HUDEP-2 (cell line): ENCODE data around the gene CRISPLD2.

ENCODE experiments used
- DNase-seq, 76 experiments: peaks; one replicate each; lab custom pipeline; 2025; ENCODE audit not compliant: unreplicated experiment in 76 of 76; lab: John Stamatoyannopoulos, UW

Gene CRISPLD2

GRCh38 chr16:84879569-84880487, 60.0 kb downstream of the CRISPLD2 start:
- DNase-seq, result peak in 20 of 76 experiments; percentile 1 to 50 (median 12)

- DNase-seq, result no peak
These were observed 62.1 kb downstream of the CRISPLD2 start for GRCh38 chr16:84881702-84882521.

- no peak for DNase-seq
These were observed 63.5 kb downstream of the CRISPLD2 start for GRCh38 chr16:84883301-84883700.

- DNase-seq, result no peak
These were observed 64.4 kb downstream of the CRISPLD2 start for GRCh38 chr16:84884246-84884595.

GRCh38 chr16:84884596-84885341, 65.0 kb downstream of the CRISPLD2 start:
- peak in 3 of 76 experiments; percentile 3 to 10 (median 4) for DNase-seq

GRCh38 chr16:84885342-84885910, 65.6 kb downstream of the CRISPLD2 start:
- DNase-seq, result no peak

GRCh38 chr16:84886497-84887090, 66.8 kb downstream of the CRISPLD2 start:
- no peak for DNase-seq

- DNase-seq, result no peak
These were observed 67.4 kb downstream of the CRISPLD2 start for GRCh38 chr16:84887207-84887606.

GRCh38 chr16:84888450-84888849, 68.7 kb downstream of the CRISPLD2 start:
- no peak for DNase-seq

GRCh38 chr16:84889066-84889465, 69.3 kb downstream of the CRISPLD2 start:
- no peak for DNase-seq

- no peak for DNase-seq
These were observed 70.6 kb downstream of the CRISPLD2 start for GRCh38 chr16:84890427-84890826.

GRCh38 chr16:84891149-84891795, 71.5 kb downstream of the CRISPLD2 start:
- no peak for DNase-seq

GRCh38 chr16:84892097-84892496, 72.3 kb downstream of the CRISPLD2 start:
- DNase-seq, result no peak

GRCh38 chr16:84893467-84893848, 73.7 kb downstream of the CRISPLD2 start:
- no peak for DNase-seq

GRCh38 chr16:84893849-84894599, 74.2 kb downstream of the CRISPLD2 start:
- no peak for DNase-seq

GRCh38 chr16:84895016-84895415, 75.2 kb downstream of the CRISPLD2 start:
- DNase-seq, result no peak

GRCh38 chr16:84896847-84897246, 77.1 kb downstream of the CRISPLD2 start:
- DNase-seq, result no peak

GRCh38 chr16:84897911-84898377, 78.2 kb downstream of the CRISPLD2 start:
- DNase-seq, result no peak

- no peak for DNase-seq
These were observed 78.7 kb downstream of the CRISPLD2 start for GRCh38 chr16:84898447-84898846.
